H9 (cell line): Measurements from ENCODE around the gene TAS2R50. TPM values are rescaled to one million over a fixed set of nuclear protein-coding genes. Genes with fewer than 3 reads are reported as not detected.

ENCODE experiments used
- DNase-seq: peaks from one replicate; pipeline ENCODE4 v3.0.0-alpha.2; 2017
- H2AFZ ChIP-seq: one replicate; pipeline ENCODE4 v1.6.1; 2013; ENCODE audit warnings: mild to moderate bottlenecking, low read length, control low read depth, moderate library complexity
- H2AK5ac ChIP-seq: 2 replicates; pipeline ENCODE4 v1.6.1; 2013; ENCODE audit warnings: low read length, control low read depth, mixed read lengths; ENCODE audit not compliant: insufficient read length
- H2BK120ac ChIP-seq: one replicate; pipeline ENCODE4 v1.6.1; 2013; ENCODE audit warnings: low read depth, mild to moderate bottlenecking, low read length, control low read depth, inconsistent platforms; ENCODE audit not compliant: poor library complexity, severe bottlenecking
- H2BK12ac ChIP-seq: 2 replicates; pipeline ENCODE4 v1.6.1; 2013; ENCODE audit warnings: low read length, control low read depth, mixed read lengths, low read depth; ENCODE audit not compliant: insufficient read length
- H2BK15ac ChIP-seq: 2 replicates; pipeline ENCODE4 v1.6.1; 2013; ENCODE audit warnings: low read depth, low read length, control low read depth
- H2BK20ac ChIP-seq: one replicate; pipeline ENCODE4 v1.6.1; 2013; ENCODE audit warnings: low read depth, mild to moderate bottlenecking, low read length, control low read depth, inconsistent platforms; ENCODE audit not compliant: poor library complexity, severe bottlenecking
- H2BK5ac ChIP-seq: 2 replicates; pipeline ENCODE4 v1.6.1; 2013; ENCODE audit warnings: low read length, control low read depth, mixed read lengths; ENCODE audit not compliant: insufficient read length
- H3K14ac ChIP-seq: 2 replicates; pipeline ENCODE4 v1.6.1; 2013; ENCODE audit warnings: low read length, control low read depth; ENCODE audit not compliant: insufficient read depth
- H3K18ac ChIP-seq: 2 replicates; pipeline ENCODE4 v1.6.1; 2013; ENCODE audit warnings: low read depth, mild to moderate bottlenecking, mixed read lengths, low read length, control low read depth; ENCODE audit not compliant: insufficient read length
- H3K23ac ChIP-seq: 2 replicates; pipeline ENCODE4 v1.6.1; 2013; ENCODE audit warnings: low read length, control low read depth, mixed read lengths, low read depth; ENCODE audit not compliant: insufficient read length
- H3K23me2 ChIP-seq: 2 replicates; pipeline ENCODE4 v1.6.1; 2013; ENCODE audit warnings: low read depth, mild to moderate bottlenecking, mixed read lengths, low read length, control low read depth; ENCODE audit not compliant: insufficient read length, poor library complexity, severe bottlenecking
- H3K27ac ChIP-seq: 2 replicates; pipeline ENCODE4 v1.5.1; 2013; ENCODE audit warnings: low read length, control low read depth, mixed read lengths, low read depth; ENCODE audit not compliant: insufficient read length
- H3K27me3 ChIP-seq: 2 replicates; pipeline ENCODE4 v1.6.1; 2013; ENCODE audit warnings: low read length, control low read depth, inconsistent platforms; ENCODE audit not compliant: insufficient read depth
- H3K4ac ChIP-seq: 2 replicates; pipeline ENCODE4 v1.6.1; 2013; ENCODE audit warnings: low read depth, mild to moderate bottlenecking, control low read depth, inconsistent platforms, low read length, moderate library complexity
- H3K4me1 ChIP-seq: 2 replicates; pipeline ENCODE4 v1.6.1; 2013; ENCODE audit warnings: low read length, control low read depth, inconsistent platforms; ENCODE audit not compliant: insufficient read depth
- H3K4me2 ChIP-seq: 2 replicates; pipeline ENCODE4 v1.6.1; 2013; ENCODE audit warnings: low read length, control low read depth, mixed read lengths; ENCODE audit not compliant: insufficient read length, insufficient read depth
- H3K56ac ChIP-seq: 2 replicates; pipeline ENCODE4 v1.6.1; 2013; ENCODE audit warnings: low read depth, mild to moderate bottlenecking, mixed read lengths, low read length, control low read depth; ENCODE audit not compliant: insufficient read length
- H3K79me1 ChIP-seq: 2 replicates; pipeline ENCODE4 v1.6.1; 2013; ENCODE audit warnings: low read depth, mild to moderate bottlenecking, moderate library complexity, low read length, control low read depth, inconsistent platforms; ENCODE audit not compliant: insufficient read depth, poor library complexity, severe bottlenecking
- H3K79me2 ChIP-seq: 2 replicates; pipeline ENCODE4 v1.6.1; 2013; ENCODE audit warnings: low read length, control low read depth, inconsistent platforms; ENCODE audit not compliant: insufficient read depth
- H3K9ac ChIP-seq: 2 replicates; pipeline ENCODE4 v1.6.1; 2013; ENCODE audit warnings: low read length, control low read depth, mixed read lengths; ENCODE audit not compliant: insufficient read length; ENCODE audit errors: extremely low read depth
- H3K9me3 ChIP-seq: one replicate; pipeline ENCODE4 v1.6.1; 2013; ENCODE audit warnings: low read depth, low read length, inconsistent platforms; ENCODE audit not compliant: control insufficient read depth
- H3T11ph ChIP-seq: one replicate; pipeline ENCODE4 v1.6.1; 2013; ENCODE audit warnings: mild to moderate bottlenecking, low read length, control low read depth, inconsistent platforms
- H4K20me1 ChIP-seq: one replicate; pipeline ENCODE4 v1.6.1; 2013; ENCODE audit not compliant: control insufficient read depth, insufficient read length, insufficient read depth
- H4K5ac ChIP-seq: 2 replicates; pipeline ENCODE4 v1.6.1; 2013; ENCODE audit warnings: low read depth, mild to moderate bottlenecking, mixed read lengths, low read length, control low read depth; ENCODE audit not compliant: insufficient read length
- H4K8ac ChIP-seq: replicated peaks from 2 replicates; pipeline ENCODE4 v1.6.1; 2013; ENCODE audit warnings: low read length, control low read depth, mixed read lengths, low read depth; ENCODE audit not compliant: insufficient read length
- H4K91ac ChIP-seq: 2 replicates; pipeline ENCODE4 v1.6.1; 2013; ENCODE audit warnings: low read depth, mild to moderate bottlenecking, moderate library complexity, mixed read lengths, low read length, control low read depth; ENCODE audit not compliant: insufficient read length
- H3K27ac Mint-ChIP-seq, 3 experiments: 2 replicates in 2 of 3; 3 replicates in 1 of 3; pipeline ENCODE4 v1.8.0; 2020 to 2021; ENCODE audit warnings: mixed read lengths in 3 of 3, mild to moderate bottlenecking in 1 of 3, moderate library complexity in 1 of 3
- H3K27me3 Mint-ChIP-seq: 2 replicates; pipeline ENCODE4 v1.8.0; 2021; ENCODE audit warnings: low read depth, mild to moderate bottlenecking, moderate library complexity, mixed read lengths
- H3K36me3 Mint-ChIP-seq, 3 experiments: 2 replicates in 2 of 3; 3 replicates in 1 of 3; pipeline ENCODE4 v1.8.0; 2020 to 2021; ENCODE audit warnings: low read depth in 3 of 3, mixed read lengths in 3 of 3; ENCODE audit not compliant: insufficient read depth in 1 of 3
- H3K4me1 Mint-ChIP-seq, 2 experiments: 2 replicates each; pipeline ENCODE4 v1.8.0; 2020; ENCODE audit warnings: mixed read lengths in 2 of 2
- H3K4me3 Mint-ChIP-seq, 2 experiments: 2 replicates in 1 of 2; 3 replicates in 1 of 2; pipeline ENCODE4 v1.8.0; 2020 to 2021; ENCODE audit warnings: mild to moderate bottlenecking in 2 of 2, mixed read lengths in 2 of 2, moderate library complexity in 1 of 2
- H3K9me3 Mint-ChIP-seq, 2 experiments: 2 replicates in 1 of 2; 3 replicates in 1 of 2; pipeline ENCODE4 v1.8.0; 2020; ENCODE audit warnings: mild to moderate bottlenecking in 2 of 2, mixed read lengths in 2 of 2, moderate library complexity in 1 of 2
- WGBS: extraction: QIAGEN DNeasy Blood & Tissue Kit; methylation state at CpG from one replicate; pipeline ENCODE4 v1.1.7; 2013; ENCODE audit warnings: missing lambda C conversion rate, low lambda C conversion rate, mixed read lengths; ENCODE audit not compliant: insufficient read length; ENCODE audit errors: extremely low coverage; 5-methylcytosine and 5-hydroxymethylcytosine counted together
- total RNA-seq: library from RNA; stranded (reverse); gene quantifications from 2 replicates; pipeline ENCODE4 v1.2.1, GENCODE V29; 2021
- TF ChIP-seq, protein P1 (sequence below): fragments of 200-600 bp; sonication (generic); conservative IDR thresholded peaks from 3 replicates; pipeline ENCODE4 v1.8.0; 2021; ENCODE audit warnings: antibody characterized with exemption, mild to moderate bottlenecking

Gene TAS2R50
- total RNA-seq, 1 experiment from 2014 or later, result 0.77 TPM

DNA sequence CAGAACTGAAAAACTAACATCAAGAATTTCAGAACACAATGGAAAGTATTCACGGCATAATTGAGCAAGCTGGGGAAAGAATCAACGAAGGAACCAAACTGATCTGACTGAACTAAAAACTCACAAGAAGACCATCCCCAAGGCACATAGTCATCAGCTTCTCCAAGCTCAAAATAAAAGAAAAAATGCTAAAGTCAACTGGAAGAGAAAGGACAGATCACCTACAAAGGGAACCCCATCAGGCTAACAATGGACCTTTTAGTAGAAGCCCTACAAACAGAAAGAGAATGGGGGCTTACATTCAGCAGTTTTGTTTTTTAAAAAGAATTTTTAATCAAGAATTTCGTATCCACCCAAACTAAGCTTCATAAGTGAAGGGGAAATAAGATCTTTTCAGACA, 11.7 kb downstream of the TAS2R50 start:
- no peak overlapping the region for H3K4me2 ChIP-seq
- WGBS, result no CpG with 5 or more reads among the region's 3 CpGs
- H2BK20ac ChIP-seq, result no peak overlapping the region
- no peak overlapping the region for H3K4ac ChIP-seq
- H3K9me3 ChIP-seq, result no peaks in the 10 kb centered on the region
- no peak overlapping the region for H2BK120ac ChIP-seq
- no peak overlapping the region for H3K27ac ChIP-seq
- H2BK15ac ChIP-seq, result no peak overlapping the region
- H2AK5ac ChIP-seq, result no peak overlapping the region
- H3K4me1 Mint-ChIP-seq, result peaks cover 50% of the 10 kb centered on the region in 2 experiments
- H3K23me2 ChIP-seq, result no peaks in the 10 kb centered on the region
- no peak overlapping the region for H2BK12ac ChIP-seq
- H3K9me3 Mint-ChIP-seq, result peaks cover 0 to 7% of the 10 kb centered on the region in 2 experiments; a peak in 1 of 5 replicates
- H3K23ac ChIP-seq, result no peak overlapping the region
- no peaks in the 10 kb centered on the region for H3K27me3 Mint-ChIP-seq
- H3K79me2 ChIP-seq, result no peaks in the 10 kb centered on the region
- H3K36me3 Mint-ChIP-seq, result 0 out of 7 replicates have a peak, but pooled peaks cover 0 to 6% (median 0%) of the 10 kb centered on the region in 3 experiments
- H3T11ph ChIP-seq, result no peak overlapping the region
- no peak overlapping the region for H3K9ac ChIP-seq
- TF ChIP-seq, protein P1, sequence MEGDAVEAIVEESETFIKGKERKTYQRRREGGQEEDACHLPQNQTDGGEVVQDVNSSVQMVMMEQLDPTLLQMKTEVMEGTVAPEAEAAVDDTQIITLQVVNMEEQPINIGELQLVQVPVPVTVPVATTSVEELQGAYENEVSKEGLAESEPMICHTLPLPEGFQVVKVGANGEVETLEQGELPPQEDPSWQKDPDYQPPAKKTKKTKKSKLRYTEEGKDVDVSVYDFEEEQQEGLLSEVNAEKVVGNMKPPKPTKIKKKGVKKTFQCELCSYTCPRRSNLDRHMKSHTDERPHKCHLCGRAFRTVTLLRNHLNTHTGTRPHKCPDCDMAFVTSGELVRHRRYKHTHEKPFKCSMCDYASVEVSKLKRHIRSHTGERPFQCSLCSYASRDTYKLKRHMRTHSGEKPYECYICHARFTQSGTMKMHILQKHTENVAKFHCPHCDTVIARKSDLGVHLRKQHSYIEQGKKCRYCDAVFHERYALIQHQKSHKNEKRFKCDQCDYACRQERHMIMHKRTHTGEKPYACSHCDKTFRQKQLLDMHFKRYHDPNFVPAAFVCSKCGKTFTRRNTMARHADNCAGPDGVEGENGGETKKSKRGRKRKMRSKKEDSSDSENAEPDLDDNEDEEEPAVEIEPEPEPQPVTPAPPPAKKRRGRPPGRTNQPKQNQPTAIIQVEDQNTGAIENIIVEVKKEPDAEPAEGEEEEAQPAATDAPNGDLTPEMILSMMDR, result no peak
- no peak overlapping the region for H4K91ac ChIP-seq
- H4K8ac ChIP-seq, result no peak overlapping the region
- no peak overlapping the region for H3K18ac ChIP-seq
- peaks cover 5% of the 10 kb centered on the region; the same call in 1 of the 2 replicates for H3K4me1 ChIP-seq
- no peak overlapping the region for H3K14ac ChIP-seq
- peak overlapping the region in 1 of 3 experiments; percentile 52; a peak in 3 of 7 replicates for H3K27ac Mint-ChIP-seq
- H4K5ac ChIP-seq, result no peak overlapping the region
- H3K4me3 Mint-ChIP-seq, result no peak overlapping the region
- no peak overlapping the region for H2BK5ac ChIP-seq
- no peak overlapping the region for H3K56ac ChIP-seq
- no peaks in the 10 kb centered on the region for H4K20me1 ChIP-seq
- DNase-seq, result no peak
- H3K27me3 ChIP-seq, result no peaks in the 10 kb centered on the region
- H2AFZ ChIP-seq, result no peak overlapping the region
- H3K79me1 ChIP-seq, result no peaks in the 10 kb centered on the region
